Measurements from ENCODE around the gene ENPP1.

GRCh38 chr6:131768964-131769363 lies 38.9 kb upstream of the ENPP1 start:
- TF ChIP-seq ZC3H10 (CRISPR knock-in tag; IDR thresholded peaks at IDR 0.05), result no peak
- TF ChIP-seq ISL1 (CRISPR knock-in tag; IDR thresholded peaks at IDR 0.05), result no peak
- TF ChIP-seq SNAI2 (CRISPR knock-in tag; IDR thresholded peaks at IDR 0.05), result no peak
- TF ChIP-seq BACH2 (CRISPR knock-in tag; IDR thresholded peaks at IDR 0.05; ENCODE audit: borderline replicate concordance), result no peak
- no peak for TF ChIP-seq ZFP3 (CRISPR knock-in tag; IDR thresholded peaks at IDR 0.05)
- no peak for TF ChIP-seq CSRNP3 (CRISPR knock-in tag; IDR thresholded peaks at IDR 0.05)
- TF ChIP-seq, protein P1, sequence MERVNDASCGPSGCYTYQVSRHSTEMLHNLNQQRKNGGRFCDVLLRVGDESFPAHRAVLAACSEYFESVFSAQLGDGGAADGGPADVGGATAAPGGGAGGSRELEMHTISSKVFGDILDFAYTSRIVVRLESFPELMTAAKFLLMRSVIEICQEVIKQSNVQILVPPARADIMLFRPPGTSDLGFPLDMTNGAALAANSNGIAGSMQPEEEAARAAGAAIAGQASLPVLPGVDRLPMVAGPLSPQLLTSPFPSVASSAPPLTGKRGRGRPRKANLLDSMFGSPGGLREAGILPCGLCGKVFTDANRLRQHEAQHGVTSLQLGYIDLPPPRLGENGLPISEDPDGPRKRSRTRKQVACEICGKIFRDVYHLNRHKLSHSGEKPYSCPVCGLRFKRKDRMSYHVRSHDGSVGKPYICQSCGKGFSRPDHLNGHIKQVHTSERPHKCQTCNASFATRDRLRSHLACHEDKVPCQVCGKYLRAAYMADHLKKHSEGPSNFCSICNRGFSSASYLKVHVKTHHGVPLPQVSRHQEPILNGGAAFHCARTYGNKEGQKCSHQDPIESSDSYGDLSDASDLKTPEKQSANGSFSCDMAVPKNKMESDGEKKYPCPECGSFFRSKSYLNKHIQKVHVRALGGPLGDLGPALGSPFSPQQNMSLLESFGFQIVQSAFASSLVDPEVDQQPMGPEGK (CRISPR knock-in tag; IDR thresholded peaks at IDR 0.05; ENCODE audit: borderline replicate concordance), result no peak
- TF ChIP-seq TOX (CRISPR knock-in tag; IDR thresholded peaks at IDR 0.05; ENCODE audit: borderline replicate concordance), result no peak
- TF ChIP-seq CREB5 (CRISPR knock-in tag; IDR thresholded peaks at IDR 0.05; ENCODE audit: low read depth), result no peak
- TF ChIP-seq ZFP30 (CRISPR knock-in tag; IDR thresholded peaks at IDR 0.05), result no peak
- no peak for TF ChIP-seq RARB (CRISPR knock-in tag; IDR thresholded peaks at IDR 0.05)
- no peak for TF ChIP-seq TSHZ2 (CRISPR knock-in tag; IDR thresholded peaks at IDR 0.05)

Measured in SK-N-SH treated with all-trans-retinoic acid at 6 μM for 48 hours (cell line).